ENCODE data around the gene ZG16. TPM values are rescaled to one million over a fixed set of nuclear protein-coding genes. Genes with fewer than 3 reads are reported as not detected.

The ZG16 gene
- total and polyA plus RNA-seq, 9 of the 15 experiments (the other 6 are each of a cell fraction or from before 2014, with no cell fraction given): 0.04 TPM; not detected in 8

GRCh38 chr16:29784901-29785500 is 6.9 kb downstream of the ZG16 start (continued):
- peak; percentile 39 for TF ChIP-seq NEUROD1 (IDR thresholded peaks at IDR 0.05; ENCODE audit: borderline replicate concordance, low read depth, low read length, partially characterized antibody)
- peak; percentile 78 for TF ChIP-seq CXXC5 (CRISPR knock-in tag; IDR thresholded peaks at IDR 0.05)
- TF ChIP-seq RHOXF2B (CRISPR knock-in tag; conservative IDR thresholded peaks at IDR 0.05): 0 out of 2 replicates have a peak, but pooled peaks have one; percentile 41
- TF ChIP-seq EGR1 (conservative IDR thresholded peaks at IDR 0.05): peak; percentile 38; the same call in 1 of the 2 replicates
- 0 out of 2 replicates have a peak, but pooled peaks have one; percentile 27 for TF ChIP-seq SMARCE1 (IDR thresholded peaks at IDR 0.05)
- no peak for TF ChIP-seq BRF2 (IDR thresholded peaks at IDR 0.05; ENCODE audit: borderline replicate concordance, insufficient read depth, insufficient read length)
- no peak for TF ChIP-seq ZNF232 (CRISPR knock-in tag; IDR thresholded peaks at IDR 0.05)
- TF ChIP-seq CTBP1 (IDR thresholded peaks at IDR 0.05; ENCODE audit: borderline replicate concordance): peak; percentile 60; the same call in 1 of the 2 replicates
- TF ChIP-seq TEAD1 (CRISPR knock-in tag; IDR thresholded peaks at IDR 0.05): no peak
- peak; percentile 71 for TF ChIP-seq L3MBTL2 (IDR thresholded peaks at IDR 0.05)
- TF ChIP-seq MEIS2 (IDR thresholded peaks at IDR 0.05; ENCODE audit: partially characterized antibody): peak; percentile 16
- TF ChIP-seq FOSL1 (tag; conservative IDR thresholded peaks at IDR 0.05): no peak
- TF ChIP-seq GABPB1 (CRISPR knock-in tag; IDR thresholded peaks at IDR 0.05): no peak
- TF ChIP-seq, protein P1, sequence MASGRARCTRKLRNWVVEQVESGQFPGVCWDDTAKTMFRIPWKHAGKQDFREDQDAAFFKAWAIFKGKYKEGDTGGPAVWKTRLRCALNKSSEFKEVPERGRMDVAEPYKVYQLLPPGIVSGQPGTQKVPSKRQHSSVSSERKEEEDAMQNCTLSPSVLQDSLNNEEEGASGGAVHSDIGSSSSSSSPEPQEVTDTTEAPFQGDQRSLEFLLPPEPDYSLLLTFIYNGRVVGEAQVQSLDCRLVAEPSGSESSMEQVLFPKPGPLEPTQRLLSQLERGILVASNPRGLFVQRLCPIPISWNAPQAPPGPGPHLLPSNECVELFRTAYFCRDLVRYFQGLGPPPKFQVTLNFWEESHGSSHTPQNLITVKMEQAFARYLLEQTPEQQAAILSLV (tag; IDR thresholded peaks at IDR 0.05): no peak
- no peak for TF ChIP-seq GTF2B (IDR thresholded peaks at IDR 0.05; ENCODE audit: extremely low read depth, insufficient read length)
